NCI-H187 (cell line): Measurements from ENCODE around the gene CCDC183.
"Not testable (repeated sequence)": the region's sequence is repeated elsewhere in the genome, so short reads cannot be mapped to it uniquely, and the experiment has no call there.

Experiments
- DNase-seq, 2 experiments: peaks; one replicate each; lab custom pipeline; 2025; lab: John Stamatoyannopoulos, UW

Gene CCDC183

GRCh38 chr9:136802321-136802720 lies 6.2 kb downstream of the CCDC183 start:
- no peak for DNase-seq

GRCh38 chr9:136803009-136803550 lies 6.9 kb downstream of the CCDC183 start:
- not testable (repeated sequence) for DNase-seq

GRCh38 chr9:136803551-136804508 lies 7.7 kb downstream of the CCDC183 start:
- no peak for DNase-seq

- no peak for DNase-seq
These were observed 8.5 kb downstream of the CCDC183 start for GRCh38 chr9:136804509-136805206.

- DNase-seq, result no peak
These were observed 9.1 kb downstream of the CCDC183 start for GRCh38 chr9:136805207-136805740.

GRCh38 chr9:136806067-136806466 lies 9.9 kb downstream of the CCDC183 start:
- DNase-seq, result no peak

- no peak for DNase-seq
These were observed 10.6 kb downstream of the CCDC183 start for GRCh38 chr9:136806631-136807201.

GRCh38 chr9:136807281-136808074 lies 11.3 kb downstream of the CCDC183 start, which contains the start of gene RABL6:
Gene RABL6 (plus strand): TSS chr9:136807948. CDS start chr9:136808197, 249 bp downstream.
- peak; percentile 9 to 39 for DNase-seq

GRCh38 chr9:136808075-136808805 lies 12.1 kb downstream of the CCDC183 start:
- DNase-seq, result no peak

GRCh38 chr9:136808806-136809158 lies 12.6 kb downstream of the CCDC183 start:
- DNase-seq, result no peak

GRCh38 chr9:136814725-136815421 lies 18.7 kb downstream of the CCDC183 start:
- DNase-seq, result no peak

GRCh38 chr9:136815422-136815782 lies 19.3 kb downstream of the CCDC183 start:
- DNase-seq, result no peak

GRCh38 chr9:136820971-136821825 lies 25.1 kb downstream of the CCDC183 start:
- DNase-seq, result no peak

- DNase-seq, result no peak
These were observed 25.8 kb downstream of the CCDC183 start for GRCh38 chr9:136821826-136822544.

GRCh38 chr9:136823136-136824046 lies 27.3 kb downstream of the CCDC183 start:
- DNase-seq, result no peak

GRCh38 chr9:136824496-136825225 lies 28.5 kb downstream of the CCDC183 start:
- no peak for DNase-seq
